Thyroid gland (tissue), 4 donors: Measurements from ENCODE around the gene GRIN2A.

Experiments used
- CTCF ChIP-seq, 6 experiments: fragments of 200-600 bp in 3 of 6; fragments of 450-650 bp in 3 of 6; sonication (generic) in 3 of 6; IDR thresholded peaks; one replicate each; pipeline ENCODE4 v1.5.1; 2016 to 2019; ENCODE audit warnings: antibody characterized with exemption in 6 of 6, mild to moderate bottlenecking in 2 of 6, inconsistent platforms in 1 of 6, moderate library complexity in 1 of 6
- POLR2A ChIP-seq, 2 donors: fragments of 450-650 bp; IDR thresholded peaks; one replicate each; pipeline ENCODE4 v1.6.1; 2017; ENCODE audit warnings: antibody characterized with exemption in 2 of 2, mild to moderate bottlenecking in 2 of 2, moderate library complexity in 1 of 2

- TF ChIP-seq CTCF (IDR thresholded peaks at IDR 0.05): no peak
- no peak for TF ChIP-seq POLR2A (IDR thresholded peaks at IDR 0.05)
Measured at GRCh38 chr16:10121491-10121890, 60.7 kb downstream of the GRIN2A start.
